ENCODE results near the gene NFAM1. TPM values are rescaled to one million over a fixed set of nuclear protein-coding genes. Genes with fewer than 3 reads are reported as not detected.

NFAM1 gene
- total and polyA plus RNA-seq, 2 donors (not counting 3 experiments of a cell fraction or from before 2014, with no cell fraction given), result not detected

DNA sequence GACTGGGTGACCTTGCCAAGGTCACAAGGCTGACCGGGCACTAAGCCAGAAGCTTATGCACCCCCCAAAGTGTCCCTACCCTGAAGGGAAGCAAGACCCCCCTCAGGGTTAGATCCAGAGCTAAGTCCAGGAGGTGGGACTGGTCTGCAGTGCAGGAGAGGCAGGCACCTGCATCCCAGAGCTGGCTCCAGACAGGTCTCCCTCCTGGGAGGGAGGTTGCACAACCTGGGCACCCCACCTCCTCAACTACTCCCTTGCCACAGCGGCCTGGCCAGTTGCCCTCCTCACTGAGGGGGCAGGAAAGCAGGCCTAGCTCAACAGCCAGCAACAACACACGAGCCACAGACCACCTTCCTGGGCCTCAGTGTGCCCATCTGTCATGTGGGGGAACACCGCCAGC is 86.7 kb downstream of the NFAM1 start:
- DNase-seq (ENCODE audit: low read depth, low spot score), result no peak
- Histone ChIP-seq H2AFZ (ENCODE audit: low read depth, low read length) (no peak overlapping the region), H3K9me1 (replicated peaks; ENCODE audit: control insufficient read depth, extremely low read depth, insufficient read depth, low read length) (no peaks in the 10 kb centered on the region), H3K4me1 (ENCODE audit: control insufficient read depth, extremely low read depth, insufficient read depth, low read length) (no peaks in the 10 kb centered on the region), H3K79me2 (ENCODE audit: control insufficient read depth, insufficient read depth, low read length) (no peaks in the 10 kb centered on the region), H3K9ac (replicated peaks; ENCODE audit: extremely low read depth, insufficient read depth, low read length) (no peak overlapping the region), H3K9me3 (replicated peaks; ENCODE audit: control insufficient read depth, insufficient read depth, low read length) (no peaks in the 10 kb centered on the region), H4K20me1 (replicated peaks; ENCODE audit: control insufficient read depth, extremely low read depth, insufficient read depth, low read length) (no peaks in the 10 kb centered on the region), H3K27me3 (ENCODE audit: control insufficient read depth in 2 of 2, insufficient read depth in 2 of 2, low read length in 2 of 2) (peaks cover 2 to 7% of the 10 kb centered on the region in 2 experiments), H3K36me3 (ENCODE audit: control insufficient read depth in 2 of 2, extremely low read depth in 1 of 2, insufficient read depth in 2 of 2, low read length in 2 of 2) (no peaks in the 10 kb centered on the region), H3K4me2 (ENCODE audit: insufficient read depth, low read length) (no peak overlapping the region), H3K27ac (ENCODE audit: insufficient read depth, low read depth, low read length) (no peak overlapping the region), H3K4me3 (replicated peaks in 1 of 3; ENCODE audit: insufficient read depth in 1 of 3, low read depth in 1 of 3, low read length in 3 of 3) (no peak overlapping the region)
- POLR2A ChIA-PET, result no interaction called here
- dilution Hi-C loops (cut with MboI; ENCODE audit: extremely low pct_ligation_motif_present, low sequenced_read_pairs) (no loop called here), intact Hi-C loops (cut with micrococcal nuclease) (no loop called here)
- TF ChIP-seq GATA2 (IDR thresholded peaks at IDR 0.05; ENCODE audit: insufficient read depth, insufficient read length, low read depth, low read length), result no peak
- TF ChIP-seq, protein P1, sequence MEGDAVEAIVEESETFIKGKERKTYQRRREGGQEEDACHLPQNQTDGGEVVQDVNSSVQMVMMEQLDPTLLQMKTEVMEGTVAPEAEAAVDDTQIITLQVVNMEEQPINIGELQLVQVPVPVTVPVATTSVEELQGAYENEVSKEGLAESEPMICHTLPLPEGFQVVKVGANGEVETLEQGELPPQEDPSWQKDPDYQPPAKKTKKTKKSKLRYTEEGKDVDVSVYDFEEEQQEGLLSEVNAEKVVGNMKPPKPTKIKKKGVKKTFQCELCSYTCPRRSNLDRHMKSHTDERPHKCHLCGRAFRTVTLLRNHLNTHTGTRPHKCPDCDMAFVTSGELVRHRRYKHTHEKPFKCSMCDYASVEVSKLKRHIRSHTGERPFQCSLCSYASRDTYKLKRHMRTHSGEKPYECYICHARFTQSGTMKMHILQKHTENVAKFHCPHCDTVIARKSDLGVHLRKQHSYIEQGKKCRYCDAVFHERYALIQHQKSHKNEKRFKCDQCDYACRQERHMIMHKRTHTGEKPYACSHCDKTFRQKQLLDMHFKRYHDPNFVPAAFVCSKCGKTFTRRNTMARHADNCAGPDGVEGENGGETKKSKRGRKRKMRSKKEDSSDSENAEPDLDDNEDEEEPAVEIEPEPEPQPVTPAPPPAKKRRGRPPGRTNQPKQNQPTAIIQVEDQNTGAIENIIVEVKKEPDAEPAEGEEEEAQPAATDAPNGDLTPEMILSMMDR (IDR thresholded peaks at IDR 0.05; ENCODE audit: extremely low read depth in 1 of 2, insufficient read depth in 1 of 2, low read depth in 1 of 2, low read length in 2 of 2), result no peak
- CTCF ChIA-PET, result interaction anchor here (1.2 to 1.4 kb wide), 2 partner anchors 27 to 76 kb away, joined by 3 read pairs; no protein-coding TSS in a partner anchor
- no peak for FAIRE-seq
- no TSS peak for BruUV-seq (replicated peaks)

DNA sequence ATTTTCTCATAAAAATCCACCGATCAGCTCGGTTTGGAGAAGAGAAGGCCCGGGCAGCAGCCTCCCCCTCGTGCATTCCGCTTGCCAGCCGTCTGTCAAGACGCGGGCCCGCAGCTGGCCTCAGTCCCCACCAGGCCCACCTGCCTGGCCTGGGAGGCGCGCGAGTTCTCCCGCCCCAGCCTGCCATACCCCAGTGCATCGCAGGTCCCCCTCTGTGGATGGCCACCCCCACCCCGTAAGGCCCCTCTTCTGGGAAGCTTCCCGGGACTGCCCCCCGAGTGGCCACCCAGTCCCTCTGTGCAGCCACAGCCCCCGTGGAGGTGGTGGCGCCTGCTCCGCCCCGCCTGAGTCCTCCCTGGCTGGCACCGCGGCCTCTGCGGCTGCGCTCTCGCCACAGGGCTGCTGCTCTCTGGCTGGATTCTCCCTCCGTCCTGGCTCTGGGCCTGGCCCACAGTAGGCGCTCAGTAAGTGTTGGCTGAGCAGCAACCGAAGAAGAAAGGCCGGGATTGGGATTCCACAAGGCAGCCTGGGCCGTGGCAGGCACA is 87.8 kb downstream of the NFAM1 start:
- POLR2A ChIA-PET, result no interaction called here

More for the DNA sequence above, 87.8 kb downstream of the NFAM1 start:
- Histone ChIP-seq H3K27me3 (ENCODE audit: control insufficient read depth in 2 of 2, insufficient read depth in 2 of 2, low read length in 2 of 2) (peaks cover 2 to 9% of the 10 kb centered on the region in 2 experiments), H3K79me2 (ENCODE audit: control insufficient read depth, insufficient read depth, low read length) (no peaks in the 10 kb centered on the region), H3K9me3 (replicated peaks; ENCODE audit: control insufficient read depth, insufficient read depth, low read length) (no peaks in the 10 kb centered on the region), H2AFZ (ENCODE audit: low read depth, low read length) (no peak overlapping the region), H4K20me1 (replicated peaks; ENCODE audit: control insufficient read depth, extremely low read depth, insufficient read depth, low read length) (no peaks in the 10 kb centered on the region), H3K4me2 (ENCODE audit: insufficient read depth, low read length) (no peak overlapping the region), H3K36me3 (ENCODE audit: control insufficient read depth in 2 of 2, extremely low read depth in 1 of 2, insufficient read depth in 2 of 2, low read length in 2 of 2) (no peaks in the 10 kb centered on the region), H3K9me1 (replicated peaks; ENCODE audit: control insufficient read depth, extremely low read depth, insufficient read depth, low read length) (no peaks in the 10 kb centered on the region), H3K27ac (ENCODE audit: insufficient read depth, low read depth, low read length) (no peak overlapping the region), H3K9ac (replicated peaks; ENCODE audit: extremely low read depth, insufficient read depth, low read length) (no peak overlapping the region), H3K4me1 (ENCODE audit: control insufficient read depth, extremely low read depth, insufficient read depth, low read length) (no peaks in the 10 kb centered on the region), H3K4me3 (replicated peaks in 1 of 3; ENCODE audit: insufficient read depth in 1 of 3, low read depth in 1 of 3, low read length in 3 of 3) (no peak overlapping the region)
- intact Hi-C loops (cut with micrococcal nuclease), result no loop called here
- DNase-seq (ENCODE audit: low read depth, low spot score) (no peak), FAIRE-seq (no peak)
- TF ChIP-seq POLR2AphosphoS5 (IDR thresholded peaks at IDR 0.05; ENCODE audit: insufficient read depth, low read depth, low read length) (no peak), MYC (IDR thresholded peaks at IDR 0.05; ENCODE audit: low read depth, low read length) (no peak), FOS (IDR thresholded peaks at IDR 0.05; ENCODE audit: borderline replicate concordance, insufficient read depth, low read length) (no peak), EZH2 (IDR thresholded peaks at IDR 0.05; ENCODE audit: borderline replicate concordance, low read depth, low read length, severe bottlenecking) (no peak), POLR2A (IDR thresholded peaks at IDR 0.05; ENCODE audit: low read depth, low read length) (no peak), JUN (IDR thresholded peaks at IDR 0.05; ENCODE audit: borderline replicate concordance, insufficient read depth, insufficient read length, low read depth) (no peak), GATA2 (IDR thresholded peaks at IDR 0.05; ENCODE audit: insufficient read depth, insufficient read length, low read depth, low read length) (no peak)
- TF ChIP-seq, protein P1 (IDR thresholded peaks at IDR 0.05; ENCODE audit: extremely low read depth in 1 of 2, insufficient read depth in 1 of 2, low read depth in 1 of 2, low read length in 2 of 2), result no peak
- TF ChIP-seq, protein P2, sequence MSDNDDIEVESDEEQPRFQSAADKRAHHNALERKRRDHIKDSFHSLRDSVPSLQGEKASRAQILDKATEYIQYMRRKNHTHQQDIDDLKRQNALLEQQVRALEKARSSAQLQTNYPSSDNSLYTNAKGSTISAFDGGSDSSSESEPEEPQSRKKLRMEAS (IDR thresholded peaks at IDR 0.05; ENCODE audit: insufficient read depth, insufficient read length), result no peak
- no TSS peak for BruUV-seq (replicated peaks)
- dilution Hi-C loops (cut with MboI; ENCODE audit: extremely low pct_ligation_motif_present, low sequenced_read_pairs), result no loop called here
- CTCF ChIA-PET, result no interaction called here

Data from endothelial cell of umbilical vein (primary cell).